Measurements from ENCODE around the gene BRIX1. TPM values are rescaled to one million over a fixed set of nuclear protein-coding genes. Genes with fewer than 3 reads are reported as not detected.

The BRIX1 gene
- total RNA-seq, 2 donors from 2014 or later, result 15.6 to 20.4 TPM

DNA sequence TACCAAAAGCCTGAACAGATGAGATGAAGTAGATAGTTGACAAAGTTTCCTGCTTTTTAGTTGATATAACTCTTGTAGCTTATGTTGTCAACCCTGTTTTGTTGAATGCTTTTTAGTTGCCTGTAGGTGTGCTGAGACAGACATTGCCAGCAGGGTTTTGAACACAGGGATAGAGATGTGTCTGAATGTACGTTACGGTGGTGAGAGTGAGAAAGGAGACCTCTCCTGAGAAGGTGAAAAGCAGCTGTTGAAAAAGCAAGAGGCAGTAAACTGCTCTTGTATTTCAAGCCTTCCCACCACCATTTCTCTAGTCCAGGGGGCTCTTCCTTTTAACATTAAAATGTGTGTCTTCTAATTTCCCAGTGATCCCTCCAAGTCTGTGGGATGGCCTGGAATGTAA lies 28.5 kb downstream of the BRIX1 start:
- Histone ChIP-seq H3K4me3 (no peak overlapping the region), H3K27ac (no peak overlapping the region), H3K4me1 (replicated peaks) (no peaks in the 10 kb centered on the region), H3K36me3 (no peaks in the 10 kb centered on the region), H3K27me3 (replicated peaks; ENCODE audit: insufficient read depth) (no peaks in the 10 kb centered on the region), H3K9me3 (no peaks in the 10 kb centered on the region)
- no peak for DNase-seq (ENCODE audit: low spot score)
- WGBS, result 95% methylated on average over 2 of the region's 2 CpGs
- intact Hi-C loops (cut with DNase I), result no loop called here
- TF ChIP-seq POLR2A (IDR thresholded peaks at IDR 0.05) (no peak), POLR2AphosphoS5 (IDR thresholded peaks at IDR 0.05) (no peak)
- TF ChIP-seq, protein P1, sequence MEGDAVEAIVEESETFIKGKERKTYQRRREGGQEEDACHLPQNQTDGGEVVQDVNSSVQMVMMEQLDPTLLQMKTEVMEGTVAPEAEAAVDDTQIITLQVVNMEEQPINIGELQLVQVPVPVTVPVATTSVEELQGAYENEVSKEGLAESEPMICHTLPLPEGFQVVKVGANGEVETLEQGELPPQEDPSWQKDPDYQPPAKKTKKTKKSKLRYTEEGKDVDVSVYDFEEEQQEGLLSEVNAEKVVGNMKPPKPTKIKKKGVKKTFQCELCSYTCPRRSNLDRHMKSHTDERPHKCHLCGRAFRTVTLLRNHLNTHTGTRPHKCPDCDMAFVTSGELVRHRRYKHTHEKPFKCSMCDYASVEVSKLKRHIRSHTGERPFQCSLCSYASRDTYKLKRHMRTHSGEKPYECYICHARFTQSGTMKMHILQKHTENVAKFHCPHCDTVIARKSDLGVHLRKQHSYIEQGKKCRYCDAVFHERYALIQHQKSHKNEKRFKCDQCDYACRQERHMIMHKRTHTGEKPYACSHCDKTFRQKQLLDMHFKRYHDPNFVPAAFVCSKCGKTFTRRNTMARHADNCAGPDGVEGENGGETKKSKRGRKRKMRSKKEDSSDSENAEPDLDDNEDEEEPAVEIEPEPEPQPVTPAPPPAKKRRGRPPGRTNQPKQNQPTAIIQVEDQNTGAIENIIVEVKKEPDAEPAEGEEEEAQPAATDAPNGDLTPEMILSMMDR (IDR thresholded peaks at IDR 0.05), result no peak

- no peak overlapping the region for H3K27ac ChIP-seq
- intact Hi-C loops (cut with DNase I), result no loop called here
- H3K4me1 ChIP-seq (replicated peaks), result no peaks in the 10 kb centered on the region
- H3K9me3 ChIP-seq, result no peaks in the 10 kb centered on the region
- 86% methylated on average over 11 of the region's 11 CpGs for WGBS
- no peak for TF ChIP-seq POLR2AphosphoS5 (IDR thresholded peaks at IDR 0.05)
- TF ChIP-seq POLR2A (IDR thresholded peaks at IDR 0.05), result no peak
- TF ChIP-seq, protein P1 (IDR thresholded peaks at IDR 0.05), result no peak
- no peak for DNase-seq (ENCODE audit: low spot score)
- H3K4me3 ChIP-seq, result no peak overlapping the region
- H3K27me3 ChIP-seq (replicated peaks; ENCODE audit: insufficient read depth), result no peaks in the 10 kb centered on the region
- H3K36me3 ChIP-seq, result no peaks in the 10 kb centered on the region
These were observed 29.0 kb downstream of the BRIX1 start for GRCh38 chr5:34944460-34945047.

GRCh38 chr5:34957321-34957720 lies 41.8 kb downstream of the BRIX1 start:
- Histone ChIP-seq H3K4me3 (no peak overlapping the region), H3K27ac (no peak overlapping the region), H3K27me3 (replicated peaks; ENCODE audit: insufficient read depth) (no peaks in the 10 kb centered on the region), H3K4me1 (replicated peaks) (no peaks in the 10 kb centered on the region), H3K9me3 (no peaks in the 10 kb centered on the region), H3K36me3 (no peaks in the 10 kb centered on the region)
- TF ChIP-seq POLR2AphosphoS5 (IDR thresholded peaks at IDR 0.05), result no peak
- intact Hi-C loops (cut with DNase I), result loop anchor here (10.0 kb wide), 1 partner anchor 237 kb away; no protein-coding TSS in a partner anchor
- WGBS, result 98% methylated on average over 1 of the region's 1 CpG
- no peak for DNase-seq (ENCODE audit: low spot score)

DNA sequence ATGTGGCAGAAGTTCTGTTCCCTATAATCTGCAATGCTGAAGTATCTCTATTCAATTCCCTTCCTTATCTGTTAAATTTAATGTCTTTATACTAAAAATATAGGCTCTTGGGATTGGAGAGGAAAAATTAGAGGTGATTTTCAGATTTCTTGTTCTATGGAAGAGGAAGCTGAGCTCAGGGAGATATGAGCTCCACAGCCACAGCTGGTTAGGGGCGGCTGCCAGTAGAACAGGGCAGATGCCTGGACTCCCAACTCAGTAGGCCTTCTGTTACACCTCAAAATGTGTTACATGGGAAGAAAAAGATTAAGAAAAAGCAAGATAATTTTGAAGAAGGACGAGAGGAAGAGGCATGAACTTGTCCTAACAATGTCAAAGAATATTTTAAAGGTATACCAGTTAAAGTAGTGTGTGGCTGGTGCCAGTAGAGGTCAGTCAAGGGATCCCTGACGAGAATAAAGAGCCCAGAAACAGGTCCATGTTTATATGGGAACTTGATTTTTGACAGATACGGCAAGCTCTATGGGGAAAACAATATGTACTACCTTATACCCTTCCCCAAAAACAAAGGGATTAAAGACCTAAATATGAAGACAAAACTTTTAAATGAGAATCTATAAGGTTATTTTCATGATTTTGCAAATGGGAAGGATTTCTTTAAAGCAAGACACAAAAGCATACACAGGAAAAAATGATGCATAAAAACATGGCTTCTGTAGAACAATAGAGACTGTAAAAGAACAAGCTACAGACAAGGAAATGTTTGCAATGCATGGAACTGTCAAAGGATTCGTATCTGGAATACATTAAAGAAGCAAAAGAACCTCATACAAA lies 42.6 kb downstream of the BRIX1 start:
- TF ChIP-seq POLR2A (IDR thresholded peaks at IDR 0.05), result no peak
- TF ChIP-seq POLR2AphosphoS5 (IDR thresholded peaks at IDR 0.05), result no peak
- TF ChIP-seq, protein P1 (IDR thresholded peaks at IDR 0.05), result peak in 2 of 4 experiments; percentile 11 to 28
- Histone ChIP-seq H3K27me3 (replicated peaks; ENCODE audit: insufficient read depth) (no peaks in the 10 kb centered on the region), H3K4me1 (replicated peaks) (no peaks in the 10 kb centered on the region), H3K9me3 (no peaks in the 10 kb centered on the region), H3K4me3 (no peak overlapping the region), H3K27ac (no peak overlapping the region), H3K36me3 (no peaks in the 10 kb centered on the region)
- DNase-seq (ENCODE audit: low spot score), result no peak
- 42% methylated on average over 5 of the region's 5 CpGs for WGBS
- intact Hi-C loops (cut with DNase I), result loop anchor here (10.0 kb wide), 1 partner anchor 237 kb away; no protein-coding TSS in a partner anchor

- no peak overlapping the region for H3K27ac ChIP-seq
- DNase-seq (ENCODE audit: low spot score), result no peak
- TF ChIP-seq, protein P1 (IDR thresholded peaks at IDR 0.05), result no peak
- TF ChIP-seq POLR2A (IDR thresholded peaks at IDR 0.05) (no peak), POLR2AphosphoS5 (IDR thresholded peaks at IDR 0.05) (no peak)
- no peaks in the 10 kb centered on the region for H3K4me1 ChIP-seq (replicated peaks)
- no peaks in the 10 kb centered on the region for H3K36me3 ChIP-seq
- no peak overlapping the region for H3K4me3 ChIP-seq
- no peaks in the 10 kb centered on the region for H3K9me3 ChIP-seq
- intact Hi-C loops (cut with DNase I), result loop anchor here (10.0 kb wide), 1 partner anchor 235 kb away; no protein-coding TSS in a partner anchor
- WGBS, result 92% methylated on average over 1 of the region's 1 CpG
- H3K27me3 ChIP-seq (replicated peaks; ENCODE audit: insufficient read depth), result no peaks in the 10 kb centered on the region
These were observed 43.8 kb downstream of the BRIX1 start for GRCh38 chr5:34959323-34959722.
